ENCODE results near the gene LLGL1. TPM values are rescaled to one million over a fixed set of nuclear protein-coding genes. Genes with fewer than 3 reads are reported as not detected.

LLGL1 gene
- total RNA-seq, 4 donors from 2014 or later = 25.7 to 30.3 (median 28.0) TPM

DNA sequence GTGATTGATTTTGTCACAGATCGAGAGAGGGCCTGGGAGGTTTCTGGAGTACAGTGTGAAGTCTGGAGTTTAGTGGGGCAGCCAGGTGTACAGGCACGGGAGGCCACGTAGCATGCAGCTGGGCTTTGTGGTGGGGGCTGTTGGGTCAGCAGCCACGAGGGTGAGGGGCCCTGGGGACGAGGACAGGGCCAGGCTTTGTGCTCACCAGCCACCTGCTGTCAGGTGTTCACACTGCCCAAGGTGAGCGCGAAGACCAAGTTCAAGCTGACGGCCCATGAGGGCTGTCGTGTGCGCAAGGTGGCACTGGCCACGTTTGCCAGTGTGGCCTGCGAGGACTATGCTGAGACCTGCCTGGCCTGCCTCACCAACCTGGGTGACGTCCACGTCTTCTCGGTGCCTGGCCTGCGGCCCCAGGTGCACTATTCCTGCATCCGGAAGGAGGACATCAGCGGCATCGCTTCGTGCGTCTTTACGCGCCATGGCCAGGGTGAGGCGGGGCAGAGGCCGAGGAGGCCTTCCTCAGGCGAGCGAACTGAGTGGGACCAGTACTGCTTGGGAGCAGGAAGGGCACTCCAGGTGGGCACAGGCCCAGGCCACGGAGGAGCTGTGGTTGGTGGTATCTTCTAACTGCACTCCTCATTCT, 15.9 kb downstream of the LLGL1 start:
- H3K27ac ChIP-seq = no peak overlapping the region
- TF ChIP-seq POLR2A (IDR thresholded peaks at IDR 0.05) = no peak
- no peak for TF ChIP-seq CTCF (IDR thresholded peaks at IDR 0.05)
- 69 to 80% methylated on average over 1 to 2 of the region's 28 CpGs for WGBS, 2 donors
- H3K9me3 ChIP-seq = no peaks in the 10 kb centered on the region
- no peaks in the 10 kb centered on the region for H3K27me3 ChIP-seq
- peaks cover 19 to 100% (median 25%) of the 10 kb centered on the region in 3 donors for H3K36me3 ChIP-seq
- no peak for DNase-seq
- peaks cover 2 to 43% (median 5%) of the 10 kb centered on the region in 3 donors for H3K4me1 ChIP-seq
- H3K4me3 ChIP-seq = no peak overlapping the region
- intact Hi-C loops (cut with DNase I) = no loop called here

- peaks cover 15 to 98% (median 18%) of the 10 kb centered on the region in 3 donors for H3K36me3 ChIP-seq
- peak overlapping the region in 2 of 4 donors; percentile 39 to 81 for H3K27ac ChIP-seq
- no peak for DNase-seq
- no peaks in the 10 kb centered on the region for H3K9me3 ChIP-seq
- no peaks in the 10 kb centered on the region for H3K27me3 ChIP-seq
- TF ChIP-seq POLR2A (IDR thresholded peaks at IDR 0.05) (no peak), CTCF (IDR thresholded peaks at IDR 0.05) (no peak)
- intact Hi-C loops (cut with DNase I) = no loop called here
- no peak overlapping the region for H3K4me3 ChIP-seq
- H3K4me1 ChIP-seq = peaks cover 20 to 74% (median 24%) of the 10 kb centered on the region in 3 donors
- WGBS, 2 donors = 86% methylated on average over 8 of the region's 21 CpGs; no CpG with 5 or more reads in 1 of the 2 donors
Measured at GRCh38 chr17:18245038-18245776, 19.8 kb downstream of the LLGL1 start.

GRCh38 chr17:18246109-18246725, 20.8 kb downstream of the LLGL1 start:
- intact Hi-C loops (cut with DNase I) = no loop called here
- WGBS, 2 donors = 49 to 86% methylated on average over 2 to 6 of the region's 24 CpGs
- Histone ChIP-seq H3K36me3 (peaks cover 22 to 98% (median 25%) of the 10 kb centered on the region in 3 donors), H3K9me3 (no peaks in the 10 kb centered on the region), H3K4me1 (peaks cover 20 to 84% (median 26%) of the 10 kb centered on the region in 3 donors), H3K4me3 (peak overlapping the region in 3 of 4 donors; percentile 20 to 54 (median 30)), H3K27ac (peak overlapping the region in 3 of 4 donors; percentile 62 to 81 (median 65)), H3K27me3 (no peaks in the 10 kb centered on the region)
- DNase-seq = no peak
- TF ChIP-seq CTCF (IDR thresholded peaks at IDR 0.05) = no peak
- no peak for TF ChIP-seq POLR2A (IDR thresholded peaks at IDR 0.05)

DNA sequence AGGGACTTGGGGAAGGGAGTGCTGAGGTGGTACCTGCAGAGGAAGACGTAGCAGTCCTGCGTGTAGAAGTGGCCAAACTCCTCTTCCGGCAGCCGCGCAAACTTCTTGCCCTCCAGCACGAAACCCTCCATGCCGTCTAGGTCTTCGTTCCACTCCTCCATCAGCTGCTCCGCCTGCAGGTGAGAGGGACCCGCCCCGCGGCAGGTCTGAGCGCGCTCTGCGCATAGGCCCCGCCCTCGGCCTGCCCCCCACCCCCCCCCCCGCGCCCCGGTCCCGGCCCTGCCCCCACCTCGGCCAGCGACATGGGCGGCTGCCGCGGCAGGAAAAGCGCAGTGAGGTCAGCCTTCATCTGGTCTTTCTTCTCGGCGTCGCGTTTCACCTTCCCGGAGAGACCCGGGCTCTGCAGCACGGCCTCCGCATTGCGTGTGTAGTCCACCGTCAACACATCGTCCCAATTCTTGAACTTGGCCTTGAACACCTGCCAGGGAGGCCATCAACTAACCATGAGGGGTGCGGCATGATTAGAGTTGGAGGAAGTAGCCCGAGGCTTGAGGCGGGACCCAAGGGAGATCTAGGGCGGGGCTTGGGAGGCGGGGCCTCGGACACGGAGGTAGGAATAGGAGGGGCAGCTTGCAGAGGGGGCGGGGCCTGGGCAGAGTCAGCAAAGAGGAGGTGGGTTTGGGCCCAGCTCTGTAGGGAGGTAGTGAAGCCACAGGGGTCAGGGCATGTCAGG, 21.6 kb downstream of the LLGL1 start:
- H3K4me1 ChIP-seq = peaks cover 20 to 85% (median 26%) of the 10 kb centered on the region in 3 donors
- H3K36me3 ChIP-seq = peaks cover 30 to 98% (median 34%) of the 10 kb centered on the region in 3 donors
- H3K4me3 ChIP-seq = peak overlapping the region in 3 of 4 donors; percentile 20 to 54 (median 30)
- peak overlapping the region; percentile 62 to 81 (median 67) for H3K27ac ChIP-seq
- intact Hi-C loops (cut with DNase I) = no loop called here
- TF ChIP-seq CTCF (IDR thresholded peaks at IDR 0.05) (no peak), POLR2A (IDR thresholded peaks at IDR 0.05) (no peak)
- no peak for DNase-seq
- H3K27me3 ChIP-seq = no peaks in the 10 kb centered on the region
- WGBS, 2 donors = 13% methylated on average over 9 of the region's 46 CpGs; no CpG with 5 or more reads in 1 of the 2 donors
- H3K9me3 ChIP-seq = no peaks in the 10 kb centered on the region

All from esophagus squamous epithelium (tissue), 5 donors.